Mucosa of rectum (tissue), 2 donors: ENCODE measurements around the gene PAX4.

ENCODE experiments used
- H3K27ac ChIP-seq, 2 donors: one replicate each; pipeline ENCODE4 v1.7.0; 2013; ENCODE audit warnings: inconsistent platforms in 2 of 2, low read depth in 2 of 2, low read length in 2 of 2
- H3K27me3 ChIP-seq, 2 donors: one replicate each; pipeline ENCODE4 v1.7.0; 2013; ENCODE audit warnings: low read length in 2 of 2; ENCODE audit not compliant: control insufficient read depth in 2 of 2, insufficient read depth in 2 of 2
- H3K36me3 ChIP-seq, 2 donors: one replicate each; pipeline ENCODE4 v1.7.0; 2013; ENCODE audit warnings: low read length in 2 of 2; ENCODE audit not compliant: control insufficient read depth in 2 of 2, insufficient read depth in 2 of 2
- H3K4me1 ChIP-seq, 2 donors: one replicate each; pipeline ENCODE4 v1.7.0; 2013; ENCODE audit warnings: low read length in 2 of 2, mild to moderate bottlenecking in 1 of 2; ENCODE audit not compliant: control insufficient read depth in 2 of 2, insufficient read depth in 2 of 2
- H3K4me3 ChIP-seq, 2 donors: one replicate each; pipeline ENCODE4 v1.7.0; 2013; ENCODE audit warnings: low read length in 2 of 2
- H3K9ac ChIP-seq, 2 donors: one replicate each; pipeline ENCODE4 v1.7.0; 2013; ENCODE audit warnings: low read length in 2 of 2, low read depth in 1 of 2, mild to moderate bottlenecking in 1 of 2
- H3K9me3 ChIP-seq, 2 donors: one replicate each; pipeline ENCODE4 v1.7.0; 2013; ENCODE audit warnings: low read length in 2 of 2; ENCODE audit not compliant: control insufficient read depth in 2 of 2
- donor health status: healthy.
- donor health status: Normal muscosa, but diverticular disease.

PAX4 gene

DNA sequence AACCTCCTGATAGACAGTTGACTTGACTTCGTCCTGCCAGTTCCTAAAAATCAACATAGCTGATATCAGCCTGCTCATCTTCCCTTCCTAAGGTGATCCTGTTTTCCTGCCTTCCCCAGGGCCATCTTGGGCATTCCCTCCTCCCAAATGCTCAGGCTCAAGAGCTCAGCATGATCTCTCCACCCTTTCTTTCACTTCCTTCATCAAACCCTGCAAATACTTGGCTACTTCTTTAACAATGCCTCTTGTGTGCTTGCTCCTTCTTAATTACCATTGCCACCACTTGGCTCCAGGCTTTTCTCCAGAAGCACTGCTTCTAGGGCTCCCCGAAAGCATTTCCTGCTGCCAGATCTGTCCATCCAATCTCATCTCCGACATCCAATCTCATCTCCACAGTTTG is 17.1 kb downstream of the PAX4 start:
- Histone ChIP-seq H3K36me3 (no peaks in the 10 kb centered on the region), H3K27me3 (no peaks in the 10 kb centered on the region), H3K4me1 (no peaks in the 10 kb centered on the region), H3K27ac (no peak overlapping the region), H3K9me3 (no peaks in the 10 kb centered on the region), H3K4me3 (no peak overlapping the region), H3K9ac (no peak overlapping the region)

DNA sequence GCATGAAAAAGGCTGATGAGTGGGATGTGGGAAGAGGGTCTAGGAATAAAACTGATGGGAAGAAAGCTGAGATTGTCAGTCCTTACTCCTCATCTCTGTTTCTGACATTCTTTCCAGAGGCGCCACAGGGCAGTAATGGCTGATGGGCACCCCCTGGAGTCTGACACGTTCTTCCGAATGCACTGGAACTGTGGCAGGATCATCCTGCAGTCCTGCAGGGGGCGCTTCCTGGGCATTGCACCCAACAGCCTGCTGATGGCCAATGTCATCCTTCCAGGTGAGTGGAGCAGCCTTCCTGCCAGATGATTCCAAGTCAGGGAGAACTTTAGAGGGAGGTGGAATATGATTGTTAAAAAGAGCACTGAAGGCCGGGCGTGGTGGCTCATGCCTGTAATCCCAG is 19.6 kb downstream of the PAX4 start:
- no peaks in the 10 kb centered on the region for H3K36me3 ChIP-seq
- H3K9me3 ChIP-seq: no peaks in the 10 kb centered on the region
- no peaks in the 10 kb centered on the region for H3K4me1 ChIP-seq
- no peaks in the 10 kb centered on the region for H3K27me3 ChIP-seq
- no peak overlapping the region for H3K27ac ChIP-seq
- no peak overlapping the region for H3K4me3 ChIP-seq
- H3K9ac ChIP-seq: no peak overlapping the region

DNA sequence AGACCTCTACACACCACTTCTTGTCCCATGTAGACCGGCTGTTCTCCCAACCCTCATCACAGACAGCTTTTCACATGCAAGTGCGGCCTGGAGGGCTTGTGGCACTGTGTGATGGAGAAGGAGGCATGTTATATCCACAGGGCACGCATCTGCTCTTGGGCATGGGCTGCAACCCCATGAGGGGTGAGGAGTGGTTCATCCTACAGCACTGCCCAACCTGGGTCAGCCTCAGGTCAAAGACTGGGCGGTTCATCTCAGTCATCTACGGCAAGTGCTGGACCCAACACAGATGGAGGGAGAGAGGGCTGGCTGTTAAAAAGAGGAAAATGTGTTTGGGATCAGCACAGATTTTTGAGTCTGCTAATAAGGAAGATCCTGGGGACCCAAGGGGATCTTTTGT is 22.2 kb downstream of the PAX4 start:
- Histone ChIP-seq H3K9ac (no peak overlapping the region), H3K27ac (no peak overlapping the region), H3K9me3 (no peaks in the 10 kb centered on the region), H3K27me3 (no peaks in the 10 kb centered on the region), H3K4me3 (no peak overlapping the region), H3K4me1 (no peaks in the 10 kb centered on the region), H3K36me3 (peaks cover 12 to 15% of the 10 kb centered on the region in 2 donors)

DNA sequence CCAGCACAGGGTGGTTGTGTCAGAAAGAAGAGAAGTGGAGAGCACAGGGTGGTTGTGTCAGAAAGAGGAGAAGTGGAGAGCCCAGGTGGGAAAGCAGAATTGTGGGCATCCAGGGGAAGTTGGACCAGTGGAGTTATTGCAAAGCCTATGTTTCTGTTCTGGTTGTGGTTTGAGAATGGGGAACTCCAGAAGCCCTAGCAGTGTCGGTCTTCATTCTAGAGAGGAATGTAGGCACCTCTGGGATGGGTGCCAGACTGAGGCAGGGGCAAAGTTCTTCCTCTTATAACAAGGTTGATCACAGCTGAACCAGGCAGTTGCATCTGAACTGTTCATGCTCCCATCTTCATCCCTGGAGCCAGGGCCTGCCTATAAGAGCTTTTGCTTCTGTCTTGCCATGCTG is 23.5 kb downstream of the PAX4 start:
- Histone ChIP-seq H3K9me3 (no peaks in the 10 kb centered on the region), H3K4me3 (no peak overlapping the region), H3K27me3 (no peaks in the 10 kb centered on the region), H3K27ac (no peak overlapping the region), H3K9ac (no peak overlapping the region), H3K4me1 (peaks cover under 1 to 5% of the 10 kb centered on the region in 2 donors), H3K36me3 (peaks cover 18% of the 10 kb centered on the region in 2 donors)

DNA sequence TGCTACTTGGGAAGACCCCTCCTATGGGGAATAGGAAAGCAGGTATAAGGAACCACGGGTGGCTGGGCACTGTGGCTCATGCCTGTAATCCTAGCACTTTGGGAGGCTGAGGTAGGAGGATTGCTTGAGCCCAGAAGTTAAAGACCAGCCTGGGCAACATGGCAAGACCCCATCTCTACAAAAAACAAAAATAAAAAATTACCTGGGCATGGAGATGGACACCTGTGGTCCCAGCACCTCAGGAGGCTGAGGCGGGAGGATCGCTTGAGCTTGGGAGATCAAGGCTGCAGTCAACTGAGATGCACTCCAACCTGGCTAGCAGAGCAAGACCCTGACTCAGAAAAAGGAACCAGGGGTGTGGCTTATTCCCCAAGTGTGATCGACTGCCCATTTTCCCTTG is 25.4 kb downstream of the PAX4 start:
- H3K4me3 ChIP-seq: no peak overlapping the region
- peaks cover 18% of the 10 kb centered on the region in 2 donors for H3K36me3 ChIP-seq
- H3K27me3 ChIP-seq: no peaks in the 10 kb centered on the region
- peaks cover 8 to 18% of the 10 kb centered on the region in 2 donors for H3K4me1 ChIP-seq
- H3K9ac ChIP-seq: no peak overlapping the region
- no peak overlapping the region for H3K27ac ChIP-seq
- no peaks in the 10 kb centered on the region for H3K9me3 ChIP-seq

DNA sequence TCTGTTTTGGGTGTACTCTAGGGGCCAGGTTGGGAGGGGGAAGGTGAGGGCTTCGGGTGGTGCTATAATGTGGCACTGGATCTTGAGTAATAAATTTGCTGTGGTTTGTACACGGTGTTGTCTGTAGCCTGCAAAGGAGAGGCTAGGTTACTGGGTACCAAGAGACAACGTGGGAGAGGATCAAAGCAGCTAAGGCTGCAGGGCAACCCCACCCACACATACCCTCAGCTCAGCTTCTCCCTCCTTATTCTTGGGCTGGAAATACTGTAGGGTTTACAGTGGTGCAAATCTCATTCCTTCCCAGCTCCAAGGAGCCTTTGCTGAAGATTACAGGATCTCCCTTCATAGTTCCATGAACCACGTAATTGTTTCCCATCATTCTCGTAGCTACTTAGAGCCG is 26.4 kb downstream of the PAX4 start:
- no peak overlapping the region for H3K27ac ChIP-seq
- peaks cover 18% of the 10 kb centered on the region in 2 donors for H3K36me3 ChIP-seq
- peaks cover 8 to 18% of the 10 kb centered on the region in 2 donors for H3K4me1 ChIP-seq
- no peak overlapping the region for H3K9ac ChIP-seq
- H3K4me3 ChIP-seq: no peak overlapping the region
- no peaks in the 10 kb centered on the region for H3K9me3 ChIP-seq
- H3K27me3 ChIP-seq: no peaks in the 10 kb centered on the region

DNA sequence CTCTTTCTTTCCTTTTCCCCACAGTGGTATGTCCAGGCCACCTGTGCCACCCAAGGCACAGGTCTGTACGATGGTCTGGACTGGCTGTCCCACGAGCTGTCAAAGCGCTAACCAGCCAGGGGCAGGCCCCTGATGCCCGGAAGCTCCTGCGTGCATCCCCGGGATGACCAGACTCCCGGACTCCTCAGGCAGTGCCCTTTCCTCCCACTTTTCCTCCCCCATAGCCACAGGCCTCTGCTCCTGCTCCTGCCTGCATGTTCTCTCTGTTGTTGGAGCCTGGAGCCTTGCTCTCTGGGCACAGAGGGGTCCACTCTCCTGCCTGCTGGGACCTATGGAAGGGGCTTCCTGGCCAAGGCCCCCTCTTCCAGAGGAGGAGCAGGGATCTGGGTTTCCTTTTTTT is 26.8 kb downstream of the PAX4 start:
- peaks cover 8 to 18% of the 10 kb centered on the region in 2 donors for H3K4me1 ChIP-seq
- no peak overlapping the region for H3K4me3 ChIP-seq
- H3K9me3 ChIP-seq: no peaks in the 10 kb centered on the region
- no peak overlapping the region for H3K27ac ChIP-seq
- peaks cover 18% of the 10 kb centered on the region in 2 donors for H3K36me3 ChIP-seq
- no peak overlapping the region for H3K9ac ChIP-seq
- no peaks in the 10 kb centered on the region for H3K27me3 ChIP-seq

DNA sequence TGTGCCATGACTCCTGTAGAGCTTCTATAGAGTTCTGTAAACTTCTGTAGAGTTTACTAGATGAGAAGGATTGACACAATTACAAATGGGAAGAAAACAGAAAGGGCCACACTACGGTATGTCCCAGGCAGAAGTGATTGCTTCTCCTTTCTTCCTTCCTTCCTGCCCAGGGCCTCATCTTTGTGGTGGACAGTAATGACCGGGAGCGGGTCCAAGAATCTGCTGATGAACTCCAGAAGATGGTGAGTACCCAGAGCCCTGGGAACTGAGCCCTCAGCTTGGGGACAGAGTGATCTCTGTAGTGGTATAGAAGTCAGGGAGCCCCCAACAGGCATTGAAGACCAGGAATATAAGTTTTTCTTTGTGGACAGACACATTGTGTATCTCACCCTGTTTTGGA is 28.0 kb downstream of the PAX4 start:
- Histone ChIP-seq H3K36me3 (peaks cover 18% of the 10 kb centered on the region in 2 donors), H3K4me3 (no peak overlapping the region), H3K9me3 (no peaks in the 10 kb centered on the region), H3K27ac (no peak overlapping the region), H3K9ac (no peak overlapping the region), H3K27me3 (no peaks in the 10 kb centered on the region), H3K4me1 (peaks cover 13 to 18% of the 10 kb centered on the region in 2 donors)

DNA sequence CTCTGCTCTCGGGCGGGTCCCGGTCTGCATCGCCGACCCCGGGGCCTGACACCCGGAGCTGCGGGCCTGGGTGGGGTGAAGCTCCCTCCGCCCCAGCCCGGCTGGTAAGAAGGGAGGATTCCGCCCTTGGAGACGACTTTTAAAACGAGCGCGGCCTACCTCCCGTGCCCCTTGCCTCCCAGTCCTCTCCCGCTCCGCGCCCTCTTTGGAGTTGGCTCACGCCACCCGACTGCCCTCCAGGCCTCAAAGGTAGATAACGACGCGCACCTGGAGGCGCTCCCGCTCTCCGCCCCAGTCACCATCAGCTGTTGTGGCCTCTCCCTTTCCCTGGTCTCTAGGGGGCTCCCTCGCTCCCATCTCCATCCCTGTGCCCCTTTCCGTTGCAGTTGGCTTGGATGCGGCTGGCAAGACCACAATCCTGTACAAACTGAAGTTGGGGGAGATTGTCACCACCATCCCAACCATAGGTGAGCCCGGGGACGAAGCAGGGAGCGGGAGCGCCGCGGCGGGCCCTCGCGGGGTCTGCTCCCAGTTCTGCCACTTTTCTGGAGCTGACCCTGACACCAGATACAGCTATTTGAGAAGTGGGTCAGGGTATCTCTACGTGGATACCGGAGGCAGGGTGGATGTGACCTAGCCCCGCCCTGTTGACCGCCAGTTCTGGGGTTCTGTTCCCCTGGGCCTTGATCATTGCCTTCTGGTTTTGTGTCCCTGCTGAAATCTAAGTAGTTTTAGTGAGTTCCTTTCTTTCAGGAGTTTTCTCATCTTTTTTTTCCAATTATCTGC is 29.1 kb downstream of the PAX4 start:
- peak overlapping the region; percentile 83 to 86 for H3K4me3 ChIP-seq
- no peaks in the 10 kb centered on the region for H3K27me3 ChIP-seq
- H3K9ac ChIP-seq: peak overlapping the region; percentile 88 to 89
- H3K36me3 ChIP-seq: peaks cover 18% of the 10 kb centered on the region in 2 donors
- peak overlapping the region; percentile 79 to 85 for H3K27ac ChIP-seq
- peaks cover 23 to 28% of the 10 kb centered on the region in 2 donors for H3K4me1 ChIP-seq
- H3K9me3 ChIP-seq: no peaks in the 10 kb centered on the region

DNA sequence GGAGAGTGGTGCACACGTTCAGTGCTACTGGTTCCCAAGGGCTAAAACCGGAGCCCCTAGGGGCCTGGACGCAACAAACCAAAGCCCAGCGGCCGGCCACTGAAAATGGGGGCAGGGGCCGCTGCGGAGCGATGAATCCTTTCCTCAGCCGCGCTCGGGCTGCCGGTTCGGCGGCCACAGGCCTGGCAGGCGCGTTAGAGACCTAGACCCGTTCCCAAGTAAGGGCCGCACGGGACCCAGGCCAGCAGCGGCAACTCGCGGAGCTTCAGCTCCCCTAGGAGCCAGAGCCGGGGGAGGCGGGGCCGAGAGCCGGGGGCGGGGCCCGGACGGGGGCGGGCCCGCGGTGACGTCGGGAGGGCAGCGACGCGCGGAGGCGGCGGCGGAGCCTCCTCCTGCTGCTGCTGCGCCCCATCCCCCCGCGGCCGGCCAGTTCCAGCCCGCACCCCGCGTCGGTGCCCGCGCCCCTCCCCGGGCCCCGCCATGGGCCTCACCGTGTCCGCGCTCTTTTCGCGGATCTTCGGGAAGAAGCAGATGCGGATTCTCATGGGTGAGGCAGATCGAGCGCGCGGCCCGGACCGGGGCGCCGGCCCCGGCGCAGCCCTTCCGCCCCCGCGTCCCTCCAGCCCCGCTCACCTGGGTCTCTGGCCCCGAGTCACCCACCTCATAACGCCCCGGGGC is 29.8 kb downstream of the PAX4 start, which contains the start of gene ARF5:
Gene ARF5 (plus strand): TSS at position 393 of the 678 bp plus-strand sequence. CDS start 88 bp downstream, at position 481.
- Histone ChIP-seq H3K36me3 (peaks cover 21% of the 10 kb centered on the region in 2 donors), H3K27me3 (no peaks in the 10 kb centered on the region), H3K4me1 (peaks cover 27 to 35% of the 10 kb centered on the region in 2 donors), H3K9ac (peak within 1 kb of the TSS; percentile 88 to 89), H3K4me3 (peak within 1 kb of the TSS; percentile 83 to 86), H3K27ac (peak within 1 kb of the TSS; percentile 79 to 85), H3K9me3 (no peaks in the 10 kb centered on the region)
